ENCODE results near the gene SLC2A9.

- TF ChIP-seq POLR2A (IDR thresholded peaks at IDR 0.05): no peak
- no peak for TF ChIP-seq CTCF (IDR thresholded peaks at IDR 0.05)
Measured at GRCh38 chr4:9929111-9929510, 92.2 kb downstream of the SLC2A9 start.
